Large intestine (tissue), 3 donors: Measurements from ENCODE around the gene PROX2. TPM values are rescaled to one million over a fixed set of nuclear protein-coding genes. Genes with fewer than 3 reads are reported as not detected.

Experiments
- DNase-seq, 2 donors: peaks; one replicate each; pipeline versions ENCODE4 v3.0.0 to v3.0.0-alpha.2; 2013
- H3K27ac ChIP-seq: one replicate; pipeline ENCODE4 v1.5.1; 2013; ENCODE audit warnings: low read length
- H3K27me3 ChIP-seq: 2 replicates; pipeline ENCODE4 v1.6.1; 2013; ENCODE audit warnings: low read length; ENCODE audit not compliant: control insufficient read depth, insufficient read depth
- H3K36me3 ChIP-seq: 2 replicates; pipeline ENCODE4 v1.6.1; 2013; ENCODE audit warnings: low read length; ENCODE audit not compliant: control insufficient read depth, insufficient read depth
- H3K4me1 ChIP-seq: one replicate; pipeline ENCODE4 v1.6.1; 2013; ENCODE audit warnings: low read length; ENCODE audit not compliant: control insufficient read depth, insufficient read depth
- H3K4me3 ChIP-seq: one replicate; pipeline ENCODE4 v1.5.1; 2013; ENCODE audit warnings: low read length
- H3K9me3 ChIP-seq: one replicate; pipeline ENCODE4 v1.6.1; 2013; ENCODE audit warnings: mild to moderate bottlenecking, low read depth, low read length, moderate library complexity; ENCODE audit not compliant: control insufficient read depth
- polyA plus RNA-seq: library from polyadenylated mRNA; unstranded; fragments of 120-200 nt; gene quantifications from one replicate; pipeline ENCODE4 v1.2.1, GENCODE V29; 2013

PROX2 gene
- polyA plus RNA-seq, 1 donor = 1.5 TPM

GRCh38 chr14:74826574-74826973 is 49.4 kb downstream of the PROX2 start:
- DNase-seq = no peak
- no peaks in the 10 kb centered on the region for H3K9me3 ChIP-seq
- H3K4me1 ChIP-seq = no peaks in the 10 kb centered on the region
- no peaks in the 10 kb centered on the region for H3K27me3 ChIP-seq
- peaks cover 38% of the 10 kb centered on the region for H3K36me3 ChIP-seq
- no peak overlapping the region for H3K4me3 ChIP-seq
- H3K27ac ChIP-seq = no peak overlapping the region

Other genes starting within 250 kb of the PROX2 start
- gene AREL1, start 163.1 kb downstream of the PROX2 start, polyA plus RNA-seq = 23.5 TPM
- gene FCF1, start 163.0 kb downstream of the PROX2 start, polyA plus RNA-seq = 41.3 TPM
- gene YLPM1, start 112.8 kb downstream of the PROX2 start, polyA plus RNA-seq = 52.9 TPM
- 105 TPM for gene DLST, start 5.8 kb upstream of the PROX2 start, polyA plus RNA-seq
- gene RPS6KL1, start 47.1 kb upstream of the PROX2 start, polyA plus RNA-seq = 5.4 TPM
- 9.1 TPM for gene PGF, start 79.5 kb upstream of the PROX2 start, polyA plus RNA-seq
- 39.8 TPM for gene EIF2B2, start 126.8 kb upstream of the PROX2 start, polyA plus RNA-seq
- gene MLH3, start 175.3 kb upstream of the PROX2 start, polyA plus RNA-seq = 21.8 TPM
- gene ACYP1, start 187.9 kb upstream of the PROX2 start, polyA plus RNA-seq = 30.3 TPM
- 4.5 TPM for gene ZC2HC1C, start 193.5 kb upstream of the PROX2 start, polyA plus RNA-seq